Adrenal gland (tissue), 5 donors: Measurements from ENCODE around the gene TDRD12.

ENCODE experiments used
- CTCF ChIP-seq, 6 experiments: fragments of 450-650 bp in 4 of 6; fragments of 200-600 bp in 2 of 6; sonication (generic) in 1 of 6; IDR thresholded peaks; 1 replicate in 5 of 6; 2 replicates in 1 of 6; pipeline versions ENCODE4 v1.5.1 to v1.8.0; 2016 to 2021; ENCODE audit warnings: antibody characterized with exemption in 6 of 6, mild to moderate bottlenecking in 2 of 6, moderate library complexity in 1 of 6
- POLR2A ChIP-seq, 2 donors: fragments of 450-650 bp; IDR thresholded peaks; one replicate each; pipeline ENCODE4 v1.6.1; 2017; ENCODE audit warnings: antibody characterized with exemption in 2 of 2, mild to moderate bottlenecking in 2 of 2, moderate library complexity in 1 of 2
- donor health status: DM: no; HTN: no; CAD: no.

- TF ChIP-seq POLR2A (IDR thresholded peaks at IDR 0.05) (no peak), CTCF (IDR thresholded peaks at IDR 0.05) (no peak)
Observed at GRCh38 chr19:32748948-32749347, 29.4 kb downstream of the TDRD12 start.
